ENCODE data around the gene TMEM139.

Gene TMEM139

DNA sequence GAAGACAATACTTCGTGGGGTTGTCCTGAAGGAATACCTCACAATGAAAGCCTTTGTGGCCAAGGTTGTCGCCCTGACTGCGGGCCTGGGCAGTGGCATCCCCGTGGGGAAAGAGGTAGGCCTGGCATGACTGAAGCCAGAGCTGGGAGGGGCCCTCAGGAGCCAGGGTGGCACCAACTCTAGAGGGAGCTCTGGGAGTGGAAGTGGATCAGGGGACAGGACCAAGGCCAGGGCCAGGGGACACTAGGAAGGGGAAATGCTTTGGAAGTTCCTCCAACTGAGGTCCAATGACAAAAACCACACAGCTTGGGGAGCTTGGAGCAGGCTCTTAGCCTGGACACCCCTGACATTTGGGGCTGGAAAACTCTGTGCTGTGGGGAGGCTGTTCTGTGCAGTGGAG is 37.0 kb downstream of the TMEM139 start:
- peak in 7 of 58 donors; percentile 4 to 21 (median 8) for DNase-seq

DNA sequence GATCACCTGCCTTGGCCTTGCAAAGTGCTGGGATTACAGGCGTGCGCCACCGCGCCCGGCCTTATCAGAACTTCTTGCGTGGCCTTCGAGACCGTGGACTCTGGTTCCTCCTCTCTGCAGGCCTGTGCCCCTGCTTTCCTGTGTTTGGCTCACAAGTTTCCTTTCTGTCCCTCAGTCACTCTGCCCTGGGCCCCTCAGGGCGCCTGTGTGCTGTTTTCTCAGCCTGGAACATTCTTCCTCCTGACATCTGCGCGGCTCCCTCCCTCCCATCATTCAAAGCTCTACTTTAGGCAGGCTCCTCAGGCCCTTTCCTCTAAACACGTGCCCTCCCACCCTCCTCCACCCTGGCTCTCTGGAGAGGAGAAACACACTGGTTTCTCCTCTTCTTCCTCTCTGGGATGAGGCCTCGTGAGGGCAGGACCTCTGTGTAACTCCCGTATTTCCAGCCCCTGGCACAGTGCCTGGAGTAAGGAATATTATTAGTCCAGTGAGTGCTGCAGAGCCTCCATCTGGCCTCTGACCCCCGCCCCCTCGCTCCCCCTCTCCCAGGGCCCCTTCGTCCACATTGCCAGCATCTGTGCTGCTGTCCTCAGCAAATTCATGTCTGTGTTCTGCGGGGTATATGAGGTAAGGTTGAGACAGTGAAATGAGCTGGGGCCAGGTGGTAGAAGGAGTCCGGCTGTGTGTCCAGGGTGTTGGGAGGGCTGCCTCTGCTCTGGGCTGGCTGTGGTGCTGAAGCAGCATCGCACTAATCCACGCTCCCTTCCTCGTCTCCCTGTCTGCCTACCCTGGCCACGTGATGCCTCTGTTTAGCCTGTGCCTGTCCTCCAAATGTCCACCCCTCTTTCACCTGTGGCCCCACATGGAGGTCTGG is 38.2 kb downstream of the TMEM139 start:
- DNase-seq, result no peak

DNA sequence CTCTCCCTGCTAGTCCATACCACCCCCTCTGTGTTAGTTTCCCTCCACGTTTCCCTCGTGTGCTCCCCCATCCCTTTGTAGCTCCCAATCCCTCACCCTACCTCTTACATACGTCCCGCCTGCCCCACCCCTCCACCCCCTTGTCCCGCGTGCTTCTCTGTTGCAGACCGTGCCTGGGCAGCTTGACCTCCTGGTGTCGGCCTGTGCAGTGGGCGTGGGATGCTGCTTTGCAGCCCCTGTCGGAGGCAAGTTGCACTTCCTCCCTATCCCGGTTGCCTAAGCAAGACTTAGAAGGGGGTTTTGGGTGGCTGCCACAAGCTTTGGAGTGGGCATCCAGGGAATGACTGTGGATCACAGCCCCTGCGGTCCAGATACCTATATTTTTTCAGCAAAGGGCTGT is 38.9 kb downstream of the TMEM139 start:
- DNase-seq, result no peak

DNA sequence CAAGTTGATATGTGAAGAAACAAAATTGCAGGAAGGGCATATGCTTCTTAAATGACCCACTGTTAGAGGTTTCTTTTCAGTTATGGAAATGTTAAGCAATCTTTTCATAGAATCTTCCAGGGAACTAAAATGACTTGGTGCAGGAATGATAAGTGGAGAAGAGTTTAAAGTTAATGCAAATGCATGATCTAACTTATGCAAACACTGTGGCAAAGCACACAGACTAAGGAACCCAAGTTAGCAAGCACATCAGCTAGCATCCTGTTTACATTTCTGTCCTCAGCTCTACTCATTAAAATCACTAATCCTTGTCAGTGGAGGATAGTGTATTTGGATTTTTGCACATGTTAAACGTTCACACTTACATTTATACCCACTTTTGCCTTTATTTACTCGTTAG is 40.5 kb downstream of the TMEM139 start:
- no peak for DNase-seq

DNA sequence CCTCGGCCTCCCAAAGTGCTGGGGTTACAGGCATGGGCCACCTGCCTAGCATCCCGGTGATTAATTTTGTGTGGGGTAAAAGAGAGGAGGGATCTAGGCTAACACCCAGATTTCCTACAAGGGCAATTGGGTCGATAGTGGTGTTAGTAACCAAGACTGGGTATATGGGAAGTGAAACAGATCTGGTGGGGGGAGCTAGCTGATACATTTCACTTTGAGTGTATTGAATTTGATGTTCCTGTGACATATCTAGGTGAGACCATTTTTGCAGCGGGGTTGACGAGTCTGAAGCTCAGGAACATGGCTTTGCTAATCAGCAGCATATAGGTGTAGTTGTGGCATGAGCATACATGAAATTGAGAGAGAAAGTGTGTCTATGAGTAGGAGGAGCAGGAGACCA is 43.1 kb downstream of the TMEM139 start:
- DNase-seq, result no peak

DNA sequence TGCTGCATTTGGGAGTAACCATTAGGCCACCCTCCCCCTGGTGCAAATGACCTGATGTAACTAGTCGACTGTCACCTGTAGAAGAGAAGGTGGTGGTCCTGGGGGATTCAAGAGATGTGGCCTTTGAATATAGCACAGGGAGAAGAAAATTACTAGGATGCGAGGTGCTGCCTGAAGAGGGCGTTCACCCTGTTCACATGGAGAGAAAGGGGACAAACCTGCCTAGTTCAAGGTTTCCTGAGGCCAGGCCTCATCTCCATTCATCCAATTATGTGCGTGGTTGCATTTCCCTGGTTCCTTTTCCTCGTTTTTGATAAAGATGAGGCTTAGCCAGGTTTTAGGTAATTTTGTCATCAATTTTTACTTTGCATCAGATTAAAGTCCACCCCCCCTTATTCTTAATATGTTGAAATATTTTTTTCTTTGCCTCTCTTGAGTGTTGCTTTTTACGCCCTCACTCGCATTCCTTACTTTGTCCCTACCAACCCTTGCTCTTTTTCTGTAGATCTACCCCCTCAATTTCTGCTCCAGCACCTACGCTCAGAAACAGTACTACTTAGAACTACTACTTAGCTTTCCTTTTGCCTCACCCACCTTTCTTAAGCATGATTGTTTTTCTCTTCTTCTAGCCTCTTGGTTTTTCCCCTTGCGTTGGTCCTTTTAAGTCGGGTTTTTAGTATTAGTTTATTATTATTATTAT is 44.9 kb downstream of the TMEM139 start:
- no peak for DNase-seq

DNA sequence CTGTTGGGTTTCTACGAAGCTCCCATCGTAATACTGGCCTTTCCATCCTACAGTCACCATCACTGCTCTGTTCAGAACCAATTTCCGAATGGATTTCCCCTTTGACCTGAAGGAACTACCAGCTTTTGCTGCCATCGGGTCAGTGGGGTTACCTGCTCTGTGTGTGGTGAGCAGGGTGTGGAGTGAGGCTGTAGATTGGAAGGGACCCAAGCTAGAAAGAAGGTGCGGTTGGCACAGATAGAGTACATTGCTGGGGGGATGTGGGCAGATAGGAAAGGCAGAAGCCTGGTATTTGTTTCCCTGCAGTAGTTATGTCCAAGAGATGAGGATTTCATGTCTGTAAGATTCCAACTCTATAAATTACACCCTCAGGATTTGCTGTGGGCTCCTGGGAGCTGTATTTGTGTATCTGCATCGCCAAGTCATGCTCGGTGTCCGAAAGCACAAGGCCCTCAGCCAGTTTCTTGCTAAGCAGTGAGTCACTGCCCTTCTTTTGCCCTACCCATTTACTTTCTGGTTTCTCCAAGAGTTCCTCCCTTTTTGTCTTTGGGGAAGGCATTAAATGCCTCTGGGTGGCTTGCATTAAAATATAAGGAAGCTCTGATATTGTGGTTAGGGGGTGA is 46.5 kb downstream of the TMEM139 start:
- DNase-seq, result no peak

DNA sequence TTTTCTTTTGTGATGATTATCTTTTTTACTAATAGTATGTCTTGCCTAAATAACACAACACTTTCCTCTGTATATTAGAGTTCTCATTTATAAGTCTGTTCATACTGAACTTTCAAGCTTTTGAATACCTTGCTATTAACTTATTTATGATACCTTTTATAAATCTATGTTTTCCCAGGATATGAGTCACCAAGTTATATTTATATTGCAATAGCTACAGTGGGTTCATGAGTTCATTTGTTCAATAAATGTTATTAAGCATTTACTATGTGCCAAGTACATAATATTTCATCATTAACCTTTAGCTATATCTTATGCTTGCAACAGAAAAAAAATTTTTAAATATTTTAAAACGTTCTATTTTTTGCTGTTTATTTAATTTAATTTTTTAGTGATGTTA is 49.5 kb downstream of the TMEM139 start:
- DNase-seq, result no peak

DNA sequence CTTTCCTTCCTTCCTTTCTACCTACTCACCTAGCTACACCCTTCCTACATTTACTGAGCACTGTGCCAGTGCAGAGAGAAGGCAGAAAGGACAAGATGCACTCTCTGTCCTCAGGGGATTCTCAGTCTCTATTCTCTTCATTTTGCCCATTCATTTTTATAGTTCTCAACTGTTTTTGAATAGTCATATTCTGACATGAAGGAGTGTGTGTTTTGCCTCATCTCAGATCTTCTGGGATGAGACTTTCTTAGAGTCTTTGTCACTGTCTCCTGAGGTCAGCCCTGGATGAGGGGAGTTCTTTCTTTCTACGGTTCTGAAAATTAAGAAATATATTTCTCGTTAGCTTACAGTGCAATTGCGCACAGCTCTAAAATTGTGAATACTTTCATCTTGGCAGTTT is 52.5 kb downstream of the TMEM139 start:
- DNase-seq, result no peak
